ENCODE results near the gene RBP3.

The RBP3 gene

DNA sequence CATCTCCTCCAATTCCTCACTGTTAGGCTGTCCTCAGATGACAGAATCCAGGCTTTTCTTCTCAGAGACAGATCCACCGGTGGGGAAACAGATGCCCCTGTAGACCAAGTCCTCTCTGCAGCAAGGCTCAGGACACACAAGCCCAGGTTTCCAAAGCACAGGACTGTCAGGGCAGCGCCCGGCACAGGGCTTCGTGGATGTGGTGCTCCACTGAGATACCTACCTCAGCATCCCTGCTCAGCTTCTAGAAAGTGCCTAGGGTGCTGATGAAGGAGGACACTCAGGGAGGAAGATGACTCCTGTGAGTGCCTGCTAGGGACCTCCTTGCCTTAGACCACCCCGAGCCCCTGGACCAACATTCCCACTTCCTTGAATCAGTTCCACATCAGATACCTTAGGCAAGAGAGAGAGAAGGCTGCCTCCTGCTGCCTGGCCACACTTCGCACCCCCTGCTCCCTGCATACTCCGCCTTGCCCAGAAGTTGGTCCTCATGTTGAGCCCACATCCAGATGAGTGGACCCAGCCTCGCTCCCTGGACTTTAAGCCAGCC, 8.9 kb upstream of the RBP3 start:
- no peak for DNase-seq

DNA sequence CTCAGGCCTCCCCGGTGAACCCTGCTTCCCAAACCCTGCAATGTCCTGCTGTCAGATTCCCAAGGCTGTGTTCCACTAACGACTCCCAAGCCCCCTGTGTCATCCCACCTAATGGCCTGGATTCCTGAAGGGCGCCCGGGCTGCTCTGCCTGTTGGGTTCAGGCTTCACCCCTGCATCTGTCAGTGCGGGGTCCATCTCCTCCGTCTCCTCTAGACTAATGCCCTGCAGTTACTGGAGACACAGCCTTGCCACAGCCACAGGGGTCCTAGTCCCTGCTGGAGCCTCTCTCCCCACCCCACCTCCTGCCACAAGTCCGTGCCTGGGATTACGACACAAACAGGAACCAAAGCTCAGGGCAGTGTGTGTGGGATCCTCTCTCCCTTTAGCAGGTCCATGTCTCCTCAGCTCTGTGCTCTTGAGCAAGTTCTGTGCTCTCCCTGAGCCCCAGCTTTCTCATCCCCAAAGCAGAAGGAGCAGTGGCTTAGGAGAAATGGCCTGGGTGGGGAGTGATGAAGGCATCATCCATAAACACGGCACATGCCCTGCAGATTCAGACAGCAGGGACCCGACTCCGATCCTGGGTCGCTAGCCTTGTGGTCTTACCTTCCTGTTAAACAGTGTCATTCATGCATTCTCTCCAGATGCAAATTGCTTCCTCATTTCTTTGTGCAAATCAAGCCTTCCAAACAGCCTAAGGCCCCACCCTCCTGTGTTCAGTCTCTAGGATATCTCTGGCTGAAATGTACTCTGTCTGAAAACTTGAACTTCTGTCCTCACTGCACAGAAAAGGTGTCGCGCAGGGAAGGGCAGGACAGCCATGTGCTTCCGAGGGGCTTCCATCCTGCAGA, 8.2 kb upstream of the RBP3 start:
- DNase-seq, result no peak

GRCh38 chr10:47340608-47341170, 7.5 kb upstream of the RBP3 start:
- no peak for DNase-seq

- no peak for DNase-seq
These were observed 2.9 kb upstream of the RBP3 start for GRCh38 chr10:47344996-47345870.

DNA sequence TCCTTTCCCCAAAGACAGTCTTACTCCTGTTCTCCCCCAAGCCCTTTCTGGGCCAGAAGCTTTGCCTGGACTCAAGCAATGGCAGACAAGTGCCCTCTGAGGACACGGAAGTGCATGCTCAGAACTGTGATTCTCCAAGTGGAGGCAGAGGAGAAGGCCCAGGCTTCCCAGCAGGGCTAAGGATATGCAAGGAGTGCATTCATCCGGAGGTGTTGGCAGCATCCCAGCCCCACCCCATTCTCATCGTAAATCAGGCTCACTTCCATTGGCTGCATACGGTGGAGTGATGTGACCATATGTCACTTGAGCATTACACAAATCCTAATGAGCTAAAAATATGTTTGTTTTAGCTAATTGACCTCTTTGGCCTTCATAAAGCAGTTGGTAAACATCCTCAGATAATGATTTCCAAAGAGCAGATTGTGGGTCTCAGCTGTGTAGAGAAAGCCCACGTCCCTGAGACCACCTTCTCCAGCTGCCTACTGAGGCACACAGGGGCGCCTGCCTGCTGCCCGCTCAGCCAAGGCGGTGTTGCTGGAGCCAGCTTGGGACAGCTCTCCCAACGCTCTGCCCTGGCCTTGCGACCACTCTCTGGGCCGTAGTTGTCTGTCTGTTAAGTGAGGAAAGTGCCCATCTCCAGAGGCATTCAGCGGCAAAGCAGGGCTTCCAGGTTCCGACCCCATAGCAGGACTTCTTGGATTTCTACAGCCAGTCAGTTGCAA, 1.4 kb upstream of the RBP3 start:
- no peak for DNase-seq

DNA sequence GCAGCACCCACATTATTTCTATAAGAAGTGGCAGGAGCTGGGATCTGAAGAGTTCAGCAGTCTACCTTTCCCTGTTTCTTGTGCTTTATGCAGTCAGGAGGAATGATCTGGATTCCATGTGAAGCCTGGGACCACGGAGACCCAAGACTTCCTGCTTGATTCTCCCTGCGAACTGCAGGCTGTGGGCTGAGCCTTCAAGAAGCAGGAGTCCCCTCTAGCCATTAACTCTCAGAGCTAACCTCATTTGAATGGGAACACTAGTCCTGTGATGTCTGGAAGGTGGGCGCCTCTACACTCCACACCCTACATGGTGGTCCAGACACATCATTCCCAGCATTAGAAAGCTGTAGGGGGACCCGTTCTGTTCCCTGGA, 874 bp upstream of the RBP3 start:
- DNase-seq, result no peak

DNA sequence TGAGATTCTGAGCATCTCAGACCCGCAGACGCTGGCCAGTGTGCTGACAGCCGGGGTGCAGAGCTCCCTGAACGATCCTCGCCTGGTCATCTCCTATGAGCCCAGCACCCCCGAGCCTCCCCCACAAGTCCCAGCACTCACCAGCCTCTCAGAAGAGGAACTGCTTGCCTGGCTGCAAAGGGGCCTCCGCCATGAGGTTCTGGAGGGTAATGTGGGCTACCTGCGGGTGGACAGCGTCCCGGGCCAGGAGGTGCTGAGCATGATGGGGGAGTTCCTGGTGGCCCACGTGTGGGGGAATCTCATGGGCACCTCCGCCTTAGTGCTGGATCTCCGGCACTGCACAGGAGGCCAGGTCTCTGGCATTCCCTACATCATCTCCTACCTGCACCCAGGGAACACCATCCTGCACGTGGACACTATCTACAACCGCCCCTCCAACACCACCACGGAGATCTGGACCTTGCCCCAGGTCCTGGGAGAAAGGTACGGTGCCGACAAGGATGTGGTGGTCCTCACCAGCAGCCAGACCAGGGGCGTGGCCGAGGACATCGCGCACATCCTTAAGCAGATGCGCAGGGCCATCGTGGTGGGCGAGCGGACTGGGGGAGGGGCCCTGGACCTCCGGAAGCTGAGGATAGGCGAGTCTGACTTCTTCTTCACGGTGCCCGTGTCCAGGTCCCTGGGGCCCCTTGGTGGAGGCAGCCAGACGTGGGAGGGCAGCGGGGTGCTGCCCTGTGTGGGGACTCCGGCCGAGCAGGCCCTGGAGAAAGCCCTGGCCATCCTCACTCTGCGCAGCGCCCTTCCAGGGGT, 703 bp downstream of the RBP3 start:
- DNase-seq, result no peak

GRCh38 chr10:47349516-47349915, 1.4 kb downstream of the RBP3 start:
- DNase-seq, result no peak

GRCh38 chr10:47349941-47350371, 1.8 kb downstream of the RBP3 start:
- no peak for DNase-seq

GRCh38 chr10:47350671-47351640, 2.8 kb downstream of the RBP3 start:
- no peak for DNase-seq

GRCh38 chr10:47351899-47352815, 4.0 kb downstream of the RBP3 start:
- no peak for DNase-seq

GRCh38 chr10:47353351-47353750, 5.2 kb downstream of the RBP3 start:
- DNase-seq, result no peak

- DNase-seq, result no peak
These were observed 6.0 kb downstream of the RBP3 start for GRCh38 chr10:47354165-47354564.

DNA sequence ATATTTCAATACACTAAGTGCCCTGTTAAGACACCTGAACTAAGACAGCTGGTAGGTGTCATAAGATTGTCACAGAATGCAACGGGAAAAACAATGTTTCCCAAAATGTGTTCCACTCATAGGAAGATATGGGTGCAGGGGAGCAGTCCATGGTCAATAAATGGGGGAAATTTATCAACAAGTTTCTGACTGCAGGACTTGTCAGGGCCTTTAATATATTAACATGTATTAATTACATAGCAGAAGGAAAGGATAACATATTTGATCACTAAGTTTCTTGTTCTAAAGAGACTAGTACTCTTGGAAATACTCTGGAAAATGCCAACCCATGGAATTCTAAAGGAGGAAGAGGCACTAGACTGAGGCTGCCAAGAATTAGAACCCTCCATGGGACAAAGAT, 6.7 kb downstream of the RBP3 start:
- no peak for DNase-seq

GRCh38 chr10:47356708-47357107, 8.5 kb downstream of the RBP3 start:
- no peak for DNase-seq

- no peak for DNase-seq
These were observed 9.0 kb downstream of the RBP3 start for GRCh38 chr10:47357131-47357582.

GRCh38 chr10:47357911-47358310, 9.7 kb downstream of the RBP3 start:
- DNase-seq, result no peak

DNA sequence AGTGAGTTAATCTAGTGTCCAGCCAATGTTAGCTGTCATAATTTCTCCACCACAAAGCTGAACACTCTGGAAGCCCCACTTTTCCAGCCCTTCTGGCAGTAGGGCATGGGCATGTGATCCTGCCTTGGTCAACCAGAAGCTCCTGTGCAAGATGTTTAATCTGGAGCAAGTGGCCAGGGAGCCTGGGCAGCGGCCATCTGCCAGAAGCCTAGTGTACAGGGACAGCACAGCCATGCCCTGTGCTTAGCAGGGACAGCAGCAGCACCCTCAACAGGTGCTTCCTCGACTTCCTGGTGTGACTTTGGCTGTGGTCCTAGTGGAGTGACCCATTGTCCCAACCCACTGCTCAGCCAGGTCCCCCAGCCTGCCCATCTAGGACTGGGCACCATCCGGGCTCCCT, 10.3 kb downstream of the RBP3 start:
- DNase-seq, result no peak

DNA sequence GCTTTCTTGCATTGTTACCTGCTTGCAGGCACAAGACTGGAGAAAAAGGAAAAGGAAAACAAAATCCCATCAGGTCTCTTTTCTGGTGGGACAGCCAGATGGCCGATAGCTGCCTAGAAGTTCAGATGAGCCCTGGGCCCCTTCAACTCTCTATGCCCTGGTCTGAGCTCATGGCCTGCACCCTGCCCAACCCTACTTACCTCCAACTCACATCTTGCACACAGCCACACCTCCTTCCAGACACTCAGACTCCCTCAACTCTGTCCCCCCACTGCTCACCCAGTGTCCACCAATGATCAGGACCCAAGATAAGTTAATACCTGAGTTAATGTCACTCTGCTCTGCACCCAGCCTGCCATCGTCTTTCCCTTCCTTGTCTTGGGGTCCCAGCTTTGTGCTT, 10.9 kb downstream of the RBP3 start:
- no peak for DNase-seq
